Measurements from ENCODE around the gene THRB.

The THRB gene

GRCh38 chr3:24373198-24373959 is 121.3 kb downstream of the THRB start:
- no peak for DNase-seq

DNA sequence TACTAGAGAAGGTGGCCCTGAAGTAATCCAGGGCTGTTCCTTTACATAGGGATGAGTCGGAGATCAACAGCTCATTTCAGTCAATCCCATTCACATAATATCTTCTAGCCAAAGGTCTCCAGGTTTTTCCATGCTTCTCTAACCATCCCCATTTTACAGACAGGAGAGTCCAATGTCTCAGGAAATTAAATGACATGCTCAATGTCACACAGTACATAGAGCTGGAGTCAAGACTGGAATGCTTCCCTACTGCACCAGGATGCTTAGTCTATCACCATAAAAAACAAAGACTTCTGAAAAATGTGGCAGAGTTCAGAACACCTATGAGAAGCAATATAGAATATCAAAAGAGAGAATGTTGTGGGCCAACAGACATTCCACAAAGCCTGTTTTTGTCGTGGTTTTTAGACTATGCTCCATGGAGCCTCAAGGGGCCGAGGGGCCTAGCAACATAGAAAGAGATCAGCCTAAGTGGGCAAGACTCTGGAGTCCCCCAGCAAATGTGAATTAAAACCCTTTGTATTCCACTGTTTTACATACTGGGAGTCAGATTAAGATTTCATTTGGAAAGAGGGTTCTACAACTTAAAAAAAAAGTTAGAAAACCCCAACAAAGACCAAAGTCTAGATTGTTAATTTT is 122.0 kb downstream of the THRB start:
- DNase-seq, result no peak

GRCh38 chr3:24370352-24371090 is 124.1 kb downstream of the THRB start:
- no peak for DNase-seq

DNA sequence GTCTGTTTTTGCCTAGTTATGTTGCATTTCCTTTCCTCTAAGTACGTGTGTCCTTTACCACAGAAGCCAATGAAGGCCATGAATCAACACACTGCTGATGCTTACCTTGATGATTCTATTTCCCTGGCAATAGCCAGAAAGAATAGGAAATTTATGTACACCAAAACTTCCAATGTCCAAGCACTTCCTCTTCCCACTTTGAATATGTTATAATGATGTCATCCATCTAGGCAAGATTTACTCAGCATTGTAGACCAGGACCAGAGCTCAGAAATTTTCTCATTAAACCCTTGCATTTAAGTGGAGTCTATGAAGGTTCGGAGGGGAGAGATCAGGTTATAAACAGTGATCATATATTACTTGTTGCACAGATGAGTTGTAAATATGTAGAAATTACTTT is 126.0 kb downstream of the THRB start:
- DNase-seq, result no peak

DNA sequence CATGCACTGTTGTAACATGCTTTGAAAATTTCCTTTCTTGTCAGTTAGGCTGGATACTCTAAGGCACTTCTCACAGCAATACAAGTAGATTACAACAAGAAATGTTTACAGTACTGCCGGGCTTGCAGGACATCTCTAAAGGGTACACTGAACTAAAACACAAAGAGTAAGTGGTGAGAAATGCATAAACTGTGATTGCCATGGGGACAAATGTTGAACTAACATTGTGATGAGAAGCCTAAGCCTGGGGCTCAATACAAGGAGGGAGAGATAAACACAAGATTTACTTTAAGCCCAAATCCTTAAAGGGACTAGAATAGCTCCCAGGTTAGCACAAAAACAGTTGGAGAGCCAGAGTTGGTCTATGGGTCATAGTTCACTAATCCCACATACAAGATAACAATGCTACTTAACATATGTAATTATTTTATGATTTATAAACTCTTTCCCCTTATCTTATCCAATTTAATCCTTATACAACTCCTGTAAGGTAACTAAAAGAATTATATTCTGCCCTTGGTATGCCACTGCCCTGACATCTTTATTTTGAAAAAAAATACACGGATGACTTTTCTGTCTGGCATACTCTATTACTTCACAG is 126.9 kb downstream of the THRB start:
- no peak for DNase-seq

DNA sequence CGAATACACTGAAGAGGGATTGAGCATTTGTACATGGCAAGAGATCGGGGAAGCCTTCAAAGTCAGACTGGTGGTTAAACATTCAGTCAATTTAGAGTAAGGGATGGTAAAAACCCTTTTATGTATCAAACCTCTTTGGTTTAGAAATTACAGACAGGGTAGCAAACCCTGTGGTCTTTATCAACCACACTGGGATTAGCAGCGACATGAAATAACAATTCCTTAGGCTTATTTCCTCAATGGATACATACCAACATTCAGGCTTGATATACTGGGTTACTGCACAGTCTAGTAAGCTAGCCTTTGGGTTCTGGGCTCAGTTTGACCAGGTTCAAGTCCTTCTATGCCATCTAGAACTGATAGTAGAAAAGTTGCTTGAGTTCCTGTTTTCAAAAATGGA is 127.4 kb downstream of the THRB start:
- no peak for DNase-seq

DNA sequence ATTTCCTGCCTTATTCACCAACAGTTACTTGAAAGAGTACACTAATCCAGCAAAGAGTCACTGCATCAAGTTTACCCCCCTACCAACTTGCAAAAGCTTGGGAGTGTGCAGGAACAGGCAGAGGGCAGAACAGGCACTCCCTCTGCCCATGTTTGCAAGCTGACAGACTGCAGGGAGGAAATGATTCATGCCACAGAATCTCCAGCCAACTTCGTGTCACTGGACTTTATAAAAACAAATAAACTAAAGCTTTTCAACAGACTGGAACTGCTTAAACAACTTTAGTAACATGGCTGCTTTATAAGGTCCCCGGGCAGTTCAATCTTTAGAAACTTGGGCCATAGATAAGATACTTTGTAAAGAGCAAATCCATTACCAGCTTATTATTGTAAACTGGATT is 129.5 kb downstream of the THRB start:
- DNase-seq, result peak in 1 of 2 experiments; percentile 43

DNA sequence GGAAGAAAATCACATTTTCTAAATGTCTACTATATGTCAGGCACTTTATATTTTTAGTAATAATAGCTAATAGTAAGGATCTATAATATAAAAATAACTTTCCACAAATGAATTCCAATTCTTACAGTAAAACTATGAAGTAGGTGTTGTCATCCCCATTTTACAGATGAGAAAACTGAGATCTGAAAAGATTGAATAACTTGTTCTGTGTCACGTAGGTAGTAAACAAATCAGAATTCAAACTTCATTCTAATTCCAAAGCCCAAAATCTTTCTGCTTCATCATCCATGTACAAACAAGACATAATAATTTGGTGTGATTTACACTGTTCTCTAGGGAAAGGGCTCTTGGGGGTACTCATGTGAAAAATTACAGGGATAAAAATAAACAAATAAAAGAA is 130.3 kb downstream of the THRB start:
- no peak for DNase-seq

GRCh38 chr3:24363242-24363641 is 131.4 kb downstream of the THRB start:
- no peak for DNase-seq

- DNase-seq, result no peak
Observed at GRCh38 chr3:24361623-24362022, 133.0 kb downstream of the THRB start.

GRCh38 chr3:24360957-24361356 is 133.7 kb downstream of the THRB start:
- DNase-seq, result no peak

- no peak for DNase-seq
Observed at GRCh38 chr3:24359645-24360462, 134.8 kb downstream of the THRB start.

DNA sequence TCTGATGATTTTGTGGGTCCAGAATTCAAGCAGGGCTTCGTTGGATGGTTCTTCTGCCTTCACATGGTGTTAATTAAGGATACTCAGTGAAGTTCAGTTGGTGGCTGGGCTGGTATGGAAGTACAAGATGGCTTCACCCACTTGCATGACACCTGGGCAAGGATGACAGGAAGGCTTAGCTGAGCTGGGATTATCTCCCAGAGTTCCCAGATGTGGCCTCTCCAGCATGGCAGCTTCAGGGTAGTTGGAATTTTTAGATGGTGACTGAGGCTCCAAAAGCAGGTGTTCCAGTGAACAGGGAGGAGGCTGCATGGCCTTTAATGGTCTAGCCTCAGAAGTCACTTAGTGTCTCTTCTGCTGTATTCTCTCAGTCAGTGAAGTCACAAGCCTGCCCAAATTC is 135.5 kb downstream of the THRB start:
- DNase-seq, result no peak

DNA sequence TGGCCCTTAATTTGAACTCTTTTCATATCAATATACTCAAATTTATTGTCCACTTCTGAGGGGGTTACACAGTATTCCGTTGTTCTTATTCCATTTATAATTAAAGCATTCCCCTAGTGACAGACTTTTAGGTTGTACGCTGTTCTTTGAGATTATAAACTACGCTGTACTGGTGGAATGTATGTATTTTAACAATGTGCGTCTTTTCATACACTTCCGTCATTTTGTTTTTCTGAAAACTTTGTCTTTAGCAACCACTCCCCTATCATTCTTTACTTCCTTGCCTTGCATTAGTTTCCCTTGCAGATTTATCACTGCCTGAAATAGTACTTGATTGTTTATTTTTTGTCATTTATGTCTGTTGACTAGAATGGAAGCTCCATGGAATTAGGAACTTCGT is 137.0 kb downstream of the THRB start:
- no peak for DNase-seq

DNA sequence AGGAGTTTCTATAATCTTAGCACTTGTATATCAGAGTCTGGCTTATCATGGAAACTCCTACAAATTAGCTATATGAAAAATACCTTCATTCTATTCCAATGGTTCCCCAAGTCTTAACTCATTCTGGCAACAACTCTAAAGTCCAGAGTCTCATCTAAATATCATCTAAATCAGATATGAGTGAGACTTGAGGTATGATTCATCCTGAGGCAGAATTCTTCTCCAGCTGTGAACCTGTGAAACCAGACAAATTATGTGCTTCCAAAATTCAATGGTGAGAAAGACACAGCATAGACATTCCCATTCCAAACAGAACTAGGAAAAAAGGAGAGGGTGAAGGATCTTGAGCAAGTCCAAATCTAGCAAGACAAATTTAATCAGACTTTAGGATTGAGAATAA is 138.8 kb downstream of the THRB start:
- DNase-seq, result no peak

DNA sequence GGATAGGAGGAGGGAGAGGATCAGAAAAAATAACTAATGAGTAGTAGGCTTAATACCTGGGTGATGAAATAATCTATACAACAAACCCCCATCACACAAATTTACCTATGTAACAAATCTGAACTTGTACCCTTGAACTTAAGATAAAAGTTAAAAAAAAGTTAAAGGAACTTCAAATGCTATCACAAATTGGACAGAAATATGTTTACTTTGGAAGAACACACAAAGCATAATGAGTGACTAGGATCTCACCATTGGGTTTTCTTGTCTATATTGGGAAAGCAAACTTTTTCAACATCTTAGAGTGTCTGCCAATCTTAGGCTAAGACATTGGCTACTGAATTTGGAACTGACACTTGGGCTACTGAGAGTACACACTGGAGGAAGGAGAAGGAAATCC is 140.4 kb downstream of the THRB start:
- no peak for DNase-seq

GRCh38 chr3:24352893-24353553 is 141.6 kb downstream of the THRB start:
- DNase-seq, result no peak

- no peak for DNase-seq
Observed at GRCh38 chr3:24351779-24352469, 142.7 kb downstream of the THRB start.

GRCh38 chr3:24349367-24350019 is 145.2 kb downstream of the THRB start:
- DNase-seq, result no peak

GRCh38 chr3:24348348-24348747 is 146.3 kb downstream of the THRB start:
- DNase-seq, result no peak

All from NCI-H2081 (cell line).